GM12801 (cell line): ENCODE measurements around the gene CDSN.

Source experiments
- TF ChIP-seq, protein P1 (sequence below): IDR thresholded peaks from one replicate; pipeline ENCODE4 v1.5.1; 2011; ENCODE audit warnings: control low read depth; ENCODE audit not compliant: insufficient read length; ENCODE audit errors: extremely low read depth

The CDSN gene

DNA sequence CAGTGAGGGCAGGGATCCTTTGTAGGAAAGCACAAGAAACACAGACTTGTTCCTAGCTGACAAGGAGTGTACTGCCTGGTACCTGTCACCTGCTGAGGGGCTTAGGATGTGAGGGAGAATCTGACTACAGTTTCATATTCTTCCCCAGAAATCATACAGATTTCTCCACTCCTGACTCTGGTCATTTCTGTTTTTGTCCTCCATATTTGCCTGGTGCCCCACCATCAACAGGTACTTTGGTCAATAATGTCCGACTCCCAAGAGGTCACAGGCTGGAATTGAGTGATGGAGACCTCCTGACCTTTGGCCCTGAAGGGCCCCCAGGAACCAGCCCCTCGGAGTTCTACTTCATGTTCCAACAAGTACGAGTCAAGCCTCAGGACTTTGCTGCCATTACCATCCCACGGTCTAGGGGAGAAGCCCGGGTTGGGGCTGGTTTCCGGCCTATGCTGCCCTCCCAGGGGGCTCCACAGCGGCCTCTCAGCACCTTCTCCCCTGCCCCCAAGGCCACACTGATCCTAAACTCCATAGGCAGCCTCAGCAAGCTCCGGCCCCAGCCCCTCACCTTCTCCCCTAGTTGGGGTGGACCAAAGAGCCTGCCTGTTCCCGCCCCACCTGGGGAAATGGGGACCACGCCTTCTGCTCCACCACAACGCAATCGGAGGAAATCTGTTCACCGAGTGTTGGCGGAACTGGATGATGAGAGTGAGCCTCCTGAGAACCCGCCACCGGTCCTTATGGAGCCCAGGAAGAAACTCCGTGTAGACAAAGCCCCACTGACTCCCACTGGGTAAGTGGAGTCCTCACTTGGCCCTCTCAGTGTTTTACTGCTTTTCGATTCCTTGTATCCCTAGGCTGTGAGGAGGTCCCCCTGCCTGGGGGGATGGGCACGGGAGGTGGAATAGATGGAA lies 41.2 kb upstream of the CDSN start:
- TF ChIP-seq, protein P1, sequence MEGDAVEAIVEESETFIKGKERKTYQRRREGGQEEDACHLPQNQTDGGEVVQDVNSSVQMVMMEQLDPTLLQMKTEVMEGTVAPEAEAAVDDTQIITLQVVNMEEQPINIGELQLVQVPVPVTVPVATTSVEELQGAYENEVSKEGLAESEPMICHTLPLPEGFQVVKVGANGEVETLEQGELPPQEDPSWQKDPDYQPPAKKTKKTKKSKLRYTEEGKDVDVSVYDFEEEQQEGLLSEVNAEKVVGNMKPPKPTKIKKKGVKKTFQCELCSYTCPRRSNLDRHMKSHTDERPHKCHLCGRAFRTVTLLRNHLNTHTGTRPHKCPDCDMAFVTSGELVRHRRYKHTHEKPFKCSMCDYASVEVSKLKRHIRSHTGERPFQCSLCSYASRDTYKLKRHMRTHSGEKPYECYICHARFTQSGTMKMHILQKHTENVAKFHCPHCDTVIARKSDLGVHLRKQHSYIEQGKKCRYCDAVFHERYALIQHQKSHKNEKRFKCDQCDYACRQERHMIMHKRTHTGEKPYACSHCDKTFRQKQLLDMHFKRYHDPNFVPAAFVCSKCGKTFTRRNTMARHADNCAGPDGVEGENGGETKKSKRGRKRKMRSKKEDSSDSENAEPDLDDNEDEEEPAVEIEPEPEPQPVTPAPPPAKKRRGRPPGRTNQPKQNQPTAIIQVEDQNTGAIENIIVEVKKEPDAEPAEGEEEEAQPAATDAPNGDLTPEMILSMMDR: no peak

DNA sequence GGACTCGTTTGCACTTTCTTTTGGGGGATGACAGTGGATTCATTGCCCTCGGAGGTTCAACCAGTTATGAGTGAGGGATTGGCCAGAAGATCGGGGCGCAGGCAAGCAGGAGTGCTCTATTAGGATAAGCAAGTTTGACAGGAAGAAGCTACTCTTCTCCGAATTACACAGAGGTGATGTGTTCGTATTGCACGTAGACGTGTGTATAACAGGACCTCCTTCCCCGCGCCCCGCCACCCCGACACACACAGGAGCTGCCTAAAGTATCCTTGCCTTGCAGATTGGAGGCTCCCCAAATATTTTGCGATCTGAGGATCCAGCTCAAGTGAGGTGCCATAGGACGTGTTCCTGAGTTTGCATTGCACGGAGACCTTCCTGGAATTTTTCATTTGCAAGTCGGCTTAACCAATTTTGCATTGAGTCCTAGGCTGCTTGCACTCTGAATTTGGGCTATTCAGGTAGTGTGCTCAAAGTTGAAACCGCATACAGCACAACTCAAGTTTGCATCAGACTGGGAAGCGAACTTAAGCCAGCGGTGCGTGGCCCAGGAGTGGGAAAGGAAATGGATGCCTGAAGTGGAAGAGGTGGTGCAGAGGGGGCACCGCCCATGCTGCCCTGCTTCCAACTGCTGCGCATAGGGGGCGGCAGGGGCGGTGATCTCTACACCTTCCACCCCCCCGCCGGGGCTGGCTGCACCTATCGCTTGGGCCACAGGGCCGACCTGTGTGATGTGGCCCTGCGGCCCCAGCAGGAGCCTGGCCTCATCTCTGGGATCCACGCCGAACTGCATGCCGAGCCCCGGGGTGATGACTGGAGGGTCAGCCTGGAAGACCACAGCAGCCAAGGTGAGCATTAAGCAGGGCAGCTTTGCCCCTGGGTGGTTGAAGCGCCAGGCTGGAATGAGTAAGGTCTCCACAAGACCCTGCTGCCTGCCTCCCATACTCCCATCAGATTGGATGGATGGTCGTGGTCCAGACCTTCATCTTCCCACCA lies 38.9 kb upstream of the CDSN start:
- TF ChIP-seq, protein P1: no peak

- TF ChIP-seq, protein P1: no peak
These were observed 38.1 kb upstream of the CDSN start, which contains the start of gene TCF19 for GRCh38 chr6:31158140-31158862. Gene TCF19, plus strand, starts transcription at chr6:31158589. Its CDS starts 881 bp downstream, at chr6:31159470.

- TF ChIP-seq, protein P1: no peak
These were observed 37.4 kb upstream of the CDSN start, which contains the start of gene CCHCR1 for GRCh38 chr6:31157513-31158139. Gene CCHCR1, minus strand, starts transcription at chr6:31157802. Its CDS starts 202 bp downstream, at chr6:31157600.

- TF ChIP-seq, protein P1: no peak
These were observed 36.4 kb upstream of the CDSN start for GRCh38 chr6:31156641-31157040.

GRCh38 chr6:31154436-31154835 lies 34.2 kb upstream of the CDSN start:
- TF ChIP-seq, protein P1: no peak
